Stimulated activated CD4-positive, alpha-beta T cell treated with anti-CD3 and anti-CD28 coated beads, TNF-alpha, amount 100 ng/mL, for 1 hour (primary cell): ENCODE results near the gene BTAF1.

ENCODE experiments used
- DNase-seq, 3 donors: peaks; one replicate each; pipeline ENCODE4 v3.0.0-alpha.2; 2020; ENCODE audit warnings: low read depth in 3 of 3, low spot score in 1 of 3

Gene BTAF1

GRCh38 chr10:91908337-91909116, 15.0 kb upstream of the BTAF1 start:
- DNase-seq, result peak in 2 of 3 donors; percentile 44 to 50

- DNase-seq, result no peak
These were observed 14.4 kb upstream of the BTAF1 start, which contains the start of gene FGFBP3 for GRCh38 chr10:91909117-91909677. Gene FGFBP3, minus strand, starts transcription at chr10:91909486. Its CDS starts 517 bp downstream, at chr10:91908969.

DNA sequence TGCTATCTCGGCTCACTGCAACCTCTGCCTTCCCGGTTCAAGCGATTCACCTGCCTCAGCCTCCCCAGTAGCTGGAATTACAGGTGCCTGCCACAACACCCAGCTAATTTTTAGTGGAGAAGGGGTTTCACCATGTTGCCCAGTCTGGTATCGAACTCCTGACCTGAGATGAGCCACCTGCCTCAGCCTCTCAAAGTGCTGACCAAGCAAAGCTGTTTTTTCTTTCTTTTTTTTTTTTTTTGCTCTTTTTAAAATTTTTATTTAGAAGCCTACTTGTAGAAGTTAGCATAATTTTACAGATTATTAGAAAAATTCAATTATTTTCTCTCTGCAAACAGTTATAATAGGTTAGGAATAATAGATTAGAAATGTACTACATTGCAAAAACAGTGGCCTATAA, 13.1 kb upstream of the BTAF1 start:
- no peak for DNase-seq

DNA sequence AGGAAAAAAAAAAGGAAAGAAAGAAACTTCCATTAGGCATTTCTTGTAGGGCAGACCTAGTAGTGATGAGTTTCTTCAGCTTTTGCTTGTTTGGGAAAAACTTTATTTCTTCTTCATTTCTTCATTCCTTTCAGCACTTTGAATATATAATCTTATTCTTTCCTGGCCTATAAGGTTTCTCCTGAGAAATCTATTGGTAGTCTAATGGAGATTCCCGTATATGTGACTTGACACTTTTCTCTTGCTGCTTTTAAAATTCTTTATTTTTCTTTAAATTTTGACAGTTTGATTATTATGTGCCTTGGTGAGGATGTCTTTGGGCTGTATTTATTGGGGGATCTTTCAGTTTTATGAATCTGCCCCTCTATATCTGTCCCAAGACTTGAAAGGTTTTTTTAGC, 3.9 kb upstream of the BTAF1 start:
- no peak for DNase-seq

DNA sequence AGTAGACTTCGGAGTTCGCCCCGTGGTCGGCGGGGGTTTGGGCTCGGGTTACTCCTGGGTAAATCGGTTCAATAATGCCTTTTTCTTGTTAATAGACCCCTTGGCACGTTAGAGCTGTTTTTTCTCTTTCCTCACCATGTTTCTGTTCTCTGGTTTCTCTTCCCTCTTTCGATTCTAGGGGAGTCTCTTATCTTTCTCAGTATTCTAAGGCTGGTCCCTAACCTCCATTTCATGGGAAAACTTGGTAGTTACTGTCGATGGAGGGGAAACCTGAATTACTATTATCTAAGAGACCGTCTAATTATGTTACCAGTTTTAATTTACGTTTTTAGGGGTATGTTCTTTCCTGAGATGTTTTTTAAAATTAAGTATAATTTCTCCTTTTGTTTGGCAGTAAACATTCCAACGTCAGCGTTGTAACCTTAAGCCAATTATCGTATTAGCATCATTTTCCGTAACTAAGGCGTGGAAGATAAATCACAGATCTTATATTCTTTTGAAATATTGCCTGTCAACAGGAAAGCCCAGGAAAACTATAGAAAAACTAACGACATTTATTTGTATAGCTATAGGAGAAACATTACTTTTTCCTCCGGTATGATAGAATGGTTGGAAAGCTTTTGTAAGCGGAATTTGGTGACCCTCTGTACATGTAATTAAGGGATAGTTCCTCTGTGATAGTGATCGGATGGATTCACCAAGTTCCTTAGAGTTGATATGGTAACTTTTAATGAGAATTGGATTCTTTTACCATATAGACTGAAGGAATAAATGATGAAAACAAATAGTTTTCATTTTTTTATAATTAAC, 847 bp downstream of the BTAF1 start:
- DNase-seq, result no peak

GRCh38 chr10:91925022-91925320, 1.4 kb downstream of the BTAF1 start:
- no peak for DNase-seq

- DNase-seq, result no peak
These were observed 7.4 kb downstream of the BTAF1 start for GRCh38 chr10:91930939-91931338.

DNA sequence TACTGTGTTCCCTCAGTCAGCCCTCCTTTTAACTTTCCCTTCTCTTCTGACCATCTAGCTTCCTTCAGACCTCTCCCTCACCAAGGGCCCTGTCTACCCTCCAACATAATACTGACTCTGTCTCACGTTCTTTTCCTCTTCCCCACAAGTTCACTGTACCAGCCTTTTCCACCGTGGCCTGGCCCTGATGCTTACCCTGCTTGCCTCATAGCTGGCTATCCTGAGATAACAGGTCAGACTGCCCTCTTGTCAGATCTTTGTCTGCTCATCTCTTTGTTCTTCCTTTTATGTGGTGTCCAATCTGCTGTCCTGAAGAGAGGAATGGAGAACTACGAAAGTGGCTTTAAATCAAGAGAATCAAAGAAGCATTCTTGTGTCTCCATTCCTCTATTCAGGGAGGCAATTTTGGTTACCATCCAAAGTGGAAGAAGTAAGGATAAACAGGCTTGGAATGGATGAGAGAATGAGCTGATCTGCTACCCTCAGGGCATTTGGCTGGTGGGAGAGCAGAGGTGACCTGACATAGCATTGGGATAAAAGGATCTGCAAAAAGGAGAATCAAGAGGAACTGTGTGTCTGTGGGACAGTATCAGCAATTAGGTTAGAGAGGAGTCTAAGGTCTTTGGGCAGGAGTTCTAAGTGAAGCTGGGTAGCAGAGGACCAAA, 8.1 kb downstream of the BTAF1 start:
- DNase-seq, result no peak

DNA sequence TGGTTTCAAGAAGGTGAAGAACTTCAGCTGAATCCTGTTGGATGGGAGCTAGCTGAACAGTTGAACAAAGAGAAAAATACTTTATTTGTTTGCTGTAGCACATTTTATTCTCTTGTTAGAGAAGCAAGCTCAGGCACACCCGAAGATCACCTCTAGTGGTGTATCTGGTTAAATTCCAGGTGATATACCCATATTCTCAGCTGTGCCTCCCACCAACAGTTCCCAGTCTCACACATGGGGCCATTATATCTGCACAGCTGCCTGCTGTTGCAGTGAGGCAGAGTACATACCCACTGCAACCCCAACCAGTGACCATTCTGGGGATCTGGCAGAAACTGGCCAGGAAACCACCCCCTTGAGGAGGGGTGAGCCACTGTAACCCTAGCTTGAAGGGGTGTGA, 9.2 kb downstream of the BTAF1 start:
- DNase-seq, result no peak

DNA sequence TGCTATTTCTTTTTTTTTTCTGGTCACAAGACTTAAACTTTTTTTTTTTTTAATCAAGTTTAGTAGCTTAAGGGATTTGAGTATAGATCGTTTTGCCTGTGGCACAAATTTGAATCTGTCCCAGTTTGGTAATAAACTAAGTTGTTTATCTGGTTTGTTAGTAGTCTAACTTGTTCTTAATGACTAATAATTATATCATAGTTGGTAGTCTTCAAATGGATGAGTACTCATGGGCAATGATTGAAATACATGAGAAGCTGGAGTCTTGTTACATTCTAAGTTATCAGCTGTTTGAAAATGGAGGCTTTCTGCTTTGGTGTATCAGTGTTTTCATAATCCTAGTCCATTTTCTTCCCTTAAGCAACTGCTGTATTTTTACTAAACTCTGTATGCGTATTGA, 12.3 kb downstream of the BTAF1 start:
- no peak for DNase-seq

GRCh38 chr10:91939653-91940052, 16.1 kb downstream of the BTAF1 start:
- no peak for DNase-seq

DNA sequence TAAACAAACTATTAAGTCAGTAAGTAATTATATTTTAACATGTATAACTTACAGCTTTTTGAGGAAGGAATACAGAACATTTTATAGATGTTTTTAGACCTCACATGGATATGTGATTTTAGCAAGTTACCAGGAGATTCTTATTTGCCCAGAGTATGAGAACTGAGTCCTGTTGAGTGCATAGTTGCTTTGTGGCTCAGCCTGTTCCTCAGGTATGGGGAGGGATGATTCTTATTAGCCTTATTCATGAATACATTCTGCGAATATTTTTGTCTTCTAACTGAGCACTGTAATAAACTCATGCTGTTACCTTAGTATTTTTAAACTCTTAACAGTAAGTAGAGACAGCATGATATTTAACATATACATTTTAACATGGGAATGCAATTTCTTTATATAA, 17.9 kb downstream of the BTAF1 start:
- no peak for DNase-seq

DNA sequence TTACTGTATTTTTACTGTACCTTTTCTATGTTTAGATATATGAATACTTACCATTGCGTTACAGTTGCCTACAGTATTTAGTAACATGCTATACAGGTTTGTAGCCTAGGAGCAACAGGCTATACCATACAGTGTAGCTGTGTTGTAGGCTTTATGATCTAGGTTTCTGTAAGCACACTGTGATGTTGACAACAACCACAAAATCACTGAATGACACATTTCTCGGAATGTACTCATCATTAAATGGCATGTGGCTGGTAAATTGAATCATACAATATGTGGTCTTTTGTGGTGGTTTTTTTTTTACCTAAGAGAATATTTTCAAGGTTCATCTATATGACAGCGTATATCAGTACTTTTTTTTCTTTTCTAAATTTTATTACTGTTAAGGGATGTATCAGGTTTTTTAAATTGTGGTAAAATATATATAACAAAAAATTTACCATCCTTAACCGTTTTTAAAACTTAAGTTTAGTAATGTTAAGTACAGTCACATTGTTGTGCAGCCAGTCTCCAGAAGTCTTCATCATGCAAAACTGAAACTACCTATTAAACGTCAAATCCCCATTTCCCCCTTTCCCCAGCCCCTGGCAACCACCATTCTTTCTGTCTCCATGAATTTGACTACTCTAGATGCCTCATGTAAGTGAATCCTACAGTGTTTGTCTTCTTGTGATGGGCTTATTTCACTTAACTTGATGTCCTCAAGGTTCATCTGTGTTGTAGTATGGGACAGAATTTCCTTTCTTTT, 21.5 kb downstream of the BTAF1 start:
- no peak for DNase-seq

DNA sequence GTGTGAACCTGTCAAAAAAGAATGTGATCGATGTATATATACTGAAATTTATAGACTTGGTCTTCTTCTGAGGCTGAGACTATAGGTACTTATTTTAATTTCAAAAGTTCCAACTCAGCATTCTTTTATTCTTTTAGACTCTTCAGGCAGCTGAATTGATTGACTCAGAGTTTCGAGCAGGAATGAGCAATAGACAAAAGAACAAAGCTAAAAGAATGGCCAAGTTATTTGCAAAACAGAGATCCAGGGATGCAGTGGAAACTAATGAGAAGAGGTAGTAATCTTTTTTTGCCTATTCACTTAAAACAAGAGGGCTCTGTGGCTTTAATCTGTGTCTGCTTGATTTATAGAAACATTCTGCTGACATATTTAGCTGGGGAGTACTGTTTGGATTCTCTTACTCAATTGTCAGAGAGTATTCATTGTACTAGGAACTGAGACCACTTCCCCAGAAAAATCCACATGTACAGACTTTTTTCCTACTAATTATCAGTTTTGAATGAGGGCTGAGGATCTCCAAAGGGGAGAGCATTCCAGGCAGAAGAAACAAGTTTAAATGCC, 30.1 kb downstream of the BTAF1 start:
- DNase-seq, result no peak

DNA sequence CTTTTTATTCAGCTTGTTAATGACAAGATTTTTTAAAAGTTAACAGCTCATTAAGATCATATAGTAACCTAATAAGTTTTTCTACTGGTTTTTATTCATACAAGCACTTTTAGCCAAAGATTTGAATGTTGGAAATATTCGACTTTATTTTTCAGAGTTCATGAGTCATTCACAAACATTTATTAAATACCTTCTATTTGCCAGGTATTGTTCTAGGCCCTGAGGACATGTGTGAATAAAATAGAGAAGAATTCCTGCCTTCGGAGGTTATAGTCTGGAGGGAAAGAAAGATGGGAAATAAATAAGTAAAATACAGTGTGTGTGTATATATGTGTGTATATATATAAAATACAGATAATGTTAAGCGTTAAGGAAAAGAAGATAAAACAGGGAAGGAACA, 31.5 kb downstream of the BTAF1 start:
- no peak for DNase-seq

- DNase-seq, result no peak
These were observed 33.5 kb downstream of the BTAF1 start for GRCh38 chr10:91957091-91957490.

- DNase-seq, result no peak
These were observed 45.7 kb downstream of the BTAF1 start for GRCh38 chr10:91969297-91969696.

GRCh38 chr10:91974960-91975359, 51.4 kb downstream of the BTAF1 start:
- no peak for DNase-seq

DNA sequence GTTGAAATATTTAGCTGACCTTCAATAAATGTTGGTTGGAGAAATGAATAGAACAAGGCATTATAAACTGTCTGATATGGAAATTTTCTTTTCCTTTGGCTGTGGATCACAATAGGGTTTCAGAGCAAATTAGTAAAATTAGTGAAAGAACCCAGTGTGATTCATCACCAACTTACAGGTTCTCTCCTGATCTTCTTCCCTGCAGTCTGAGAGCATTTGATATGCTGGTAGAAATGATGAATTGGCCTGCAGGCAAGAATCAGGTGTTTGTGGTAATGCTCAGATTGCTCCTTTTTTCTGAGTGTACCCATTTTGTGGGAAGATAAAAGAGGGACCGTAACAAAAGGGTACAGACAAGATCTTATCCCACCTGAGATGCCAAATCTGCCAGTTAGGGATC, 51.9 kb downstream of the BTAF1 start:
- DNase-seq, result no peak

DNA sequence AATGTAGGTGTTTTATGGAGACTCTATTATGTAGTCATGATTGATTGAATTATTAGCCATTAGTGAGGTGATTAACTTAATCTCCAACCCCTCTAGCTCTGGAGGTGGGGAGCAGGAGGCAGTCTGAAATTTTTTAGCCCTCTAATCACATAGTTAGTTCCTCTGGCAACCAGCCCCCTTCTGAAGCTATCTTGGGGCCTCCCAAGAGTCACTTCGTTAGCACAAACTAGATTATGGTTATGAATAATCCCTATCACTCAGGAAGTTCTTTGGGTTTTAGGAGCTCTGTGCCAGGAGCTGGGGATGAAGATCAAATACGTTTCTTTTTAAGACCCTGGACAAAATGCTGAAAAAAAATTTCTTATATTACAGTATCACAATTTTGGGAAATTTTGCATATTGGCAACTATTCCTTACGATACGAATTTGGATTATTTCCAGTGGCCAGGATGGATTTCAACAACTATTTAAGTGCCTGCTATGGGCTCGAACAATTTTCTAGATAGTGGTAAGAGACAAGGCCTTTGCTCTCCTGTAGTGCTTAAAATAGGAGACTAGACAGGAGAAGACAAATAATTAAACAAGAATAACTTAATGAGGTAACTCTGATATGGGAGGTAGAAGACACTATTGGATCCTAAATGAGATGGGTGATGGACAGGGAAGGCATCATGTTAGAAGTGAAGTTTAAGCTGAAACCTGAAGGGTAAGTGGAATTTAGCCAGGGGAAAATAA, 52.9 kb downstream of the BTAF1 start:
- no peak for DNase-seq
